Body of pancreas (tissue), 4 donors: Measurements from ENCODE around the gene CCDC51.

Source experiments
- CTCF ChIP-seq, 7 experiments: fragments of 450-650 bp in 4 of 7; fragments of 200-600 bp in 3 of 7; sonication (generic) in 3 of 7; IDR thresholded peaks; one replicate each; pipeline ENCODE4 v1.5.1; 2016 to 2019; ENCODE audit warnings: antibody characterized with exemption in 7 of 7
- POLR2A ChIP-seq, 3 donors: fragments of 450-650 bp; IDR thresholded peaks; one replicate each; pipeline ENCODE4 v1.6.1; 2016; ENCODE audit warnings: antibody characterized with exemption in 3 of 3, mild to moderate bottlenecking in 2 of 3

GRCh38 chr3:48431224-48432029 lies 8.5 kb downstream of the CCDC51 start:
- TF ChIP-seq POLR2A (IDR thresholded peaks at IDR 0.05) (no peak), CTCF (IDR thresholded peaks at IDR 0.05) (no peak)
